ENCODE results near the gene NEUROG3. TPM values are rescaled to one million over a fixed set of nuclear protein-coding genes. Genes with fewer than 3 reads are reported as not detected.

The NEUROG3 gene
- total RNA-seq, 1 donor from 2014 or later, result not detected

DNA sequence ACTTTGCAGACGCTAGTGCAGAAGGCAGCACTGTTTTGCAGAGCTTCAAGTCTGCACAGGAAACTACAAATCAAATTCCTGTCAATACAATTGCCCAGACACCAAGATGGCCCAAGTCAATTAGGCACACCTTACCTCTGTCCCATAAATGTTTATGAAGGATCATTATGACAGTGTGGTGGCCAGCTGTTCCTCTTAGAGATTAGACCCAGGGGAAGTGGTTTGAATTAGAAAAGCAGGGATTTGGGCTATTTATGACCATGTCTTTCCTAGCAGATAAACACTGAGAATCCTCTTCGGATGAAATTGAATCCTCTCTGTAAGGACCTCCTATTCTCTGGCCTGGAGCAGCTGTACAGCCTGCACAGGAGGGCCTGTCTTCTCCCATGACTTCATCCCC, 9.9 kb upstream of the NEUROG3 start:
- DNase-seq (ENCODE audit: low read depth) (no peak), FAIRE-seq (no peak)
- Histone ChIP-seq H3K4me3 (ENCODE audit: low read depth, low read length) (no peak overlapping the region), H3K36me3 (ENCODE audit: control insufficient read depth, insufficient read depth, low read length) (no peaks in the 10 kb centered on the region), H3K27me3 (ENCODE audit: control insufficient read depth, insufficient read depth, low read length) (peaks cover 19% of the 10 kb centered on the region)
- TF ChIP-seq, protein P1, sequence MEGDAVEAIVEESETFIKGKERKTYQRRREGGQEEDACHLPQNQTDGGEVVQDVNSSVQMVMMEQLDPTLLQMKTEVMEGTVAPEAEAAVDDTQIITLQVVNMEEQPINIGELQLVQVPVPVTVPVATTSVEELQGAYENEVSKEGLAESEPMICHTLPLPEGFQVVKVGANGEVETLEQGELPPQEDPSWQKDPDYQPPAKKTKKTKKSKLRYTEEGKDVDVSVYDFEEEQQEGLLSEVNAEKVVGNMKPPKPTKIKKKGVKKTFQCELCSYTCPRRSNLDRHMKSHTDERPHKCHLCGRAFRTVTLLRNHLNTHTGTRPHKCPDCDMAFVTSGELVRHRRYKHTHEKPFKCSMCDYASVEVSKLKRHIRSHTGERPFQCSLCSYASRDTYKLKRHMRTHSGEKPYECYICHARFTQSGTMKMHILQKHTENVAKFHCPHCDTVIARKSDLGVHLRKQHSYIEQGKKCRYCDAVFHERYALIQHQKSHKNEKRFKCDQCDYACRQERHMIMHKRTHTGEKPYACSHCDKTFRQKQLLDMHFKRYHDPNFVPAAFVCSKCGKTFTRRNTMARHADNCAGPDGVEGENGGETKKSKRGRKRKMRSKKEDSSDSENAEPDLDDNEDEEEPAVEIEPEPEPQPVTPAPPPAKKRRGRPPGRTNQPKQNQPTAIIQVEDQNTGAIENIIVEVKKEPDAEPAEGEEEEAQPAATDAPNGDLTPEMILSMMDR (IDR thresholded peaks at IDR 0.05; ENCODE audit: insufficient read depth, low read length, severe bottlenecking), result no peak

DNA sequence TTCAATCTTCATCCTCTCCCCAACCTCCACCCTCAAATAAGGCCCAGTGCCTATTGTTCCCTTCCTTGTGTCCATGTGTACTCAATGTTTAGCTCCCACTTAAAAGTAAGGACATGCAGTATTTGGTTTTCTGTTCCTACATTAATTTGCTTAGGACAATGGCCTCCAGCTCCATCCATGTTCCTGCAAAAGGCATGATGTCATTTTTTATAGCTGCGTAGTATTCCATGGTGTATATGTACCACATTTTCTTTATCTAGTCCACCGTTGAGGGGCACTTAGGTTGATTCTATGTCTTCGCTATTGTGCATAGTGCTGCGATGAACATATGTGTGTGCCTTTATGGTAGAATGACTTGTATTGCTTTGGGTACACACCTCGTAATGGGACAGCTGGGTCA, 7.2 kb upstream of the NEUROG3 start:
- FAIRE-seq (no peak), DNase-seq (ENCODE audit: low read depth) (no peak)
- peaks cover 29% of the 10 kb centered on the region for H3K27me3 ChIP-seq (ENCODE audit: control insufficient read depth, insufficient read depth, low read length)
- TF ChIP-seq, protein P1 (IDR thresholded peaks at IDR 0.05; ENCODE audit: insufficient read depth, low read length, severe bottlenecking), result no peak
- H3K4me3 ChIP-seq (ENCODE audit: low read depth, low read length), result no peak overlapping the region
- no peaks in the 10 kb centered on the region for H3K36me3 ChIP-seq (ENCODE audit: control insufficient read depth, insufficient read depth, low read length)

DNA sequence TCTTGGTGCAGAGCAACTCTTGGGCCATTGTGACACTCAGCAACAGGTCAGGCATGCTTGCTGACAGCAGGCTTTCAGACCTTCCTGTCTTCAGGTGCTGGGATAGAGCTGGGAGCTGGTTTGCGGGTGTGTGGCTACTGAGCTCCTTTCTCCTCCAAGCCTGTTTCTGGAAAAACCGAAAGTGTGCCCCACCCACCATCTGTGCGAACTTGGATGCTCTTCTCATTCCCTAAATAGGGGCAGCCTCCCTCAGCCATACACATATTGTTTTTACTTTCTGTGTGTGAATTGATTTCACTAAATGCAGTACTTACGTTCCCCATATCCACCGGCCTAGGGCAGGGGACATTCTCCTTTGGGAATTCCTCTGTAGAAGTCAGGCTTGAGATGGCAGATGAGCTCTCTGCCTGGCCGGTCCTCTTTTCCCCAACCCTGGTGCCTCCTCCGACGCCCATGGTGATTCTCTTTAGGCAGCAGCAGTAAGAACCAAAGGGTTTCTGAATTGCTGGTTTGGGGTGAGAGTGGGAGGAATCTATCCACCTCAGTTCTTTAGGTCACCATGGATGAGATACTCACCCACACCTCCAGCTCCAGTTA, 6.3 kb upstream of the NEUROG3 start:
- H3K36me3 ChIP-seq (ENCODE audit: control insufficient read depth, insufficient read depth, low read length), result no peaks in the 10 kb centered on the region
- DNase-seq (ENCODE audit: low read depth) (no peak), FAIRE-seq (no peak)
- peaks cover 38% of the 10 kb centered on the region for H3K27me3 ChIP-seq (ENCODE audit: control insufficient read depth, insufficient read depth, low read length)
- no peak overlapping the region for H3K4me3 ChIP-seq (ENCODE audit: low read depth, low read length)
- TF ChIP-seq, protein P1 (IDR thresholded peaks at IDR 0.05; ENCODE audit: insufficient read depth, low read length, severe bottlenecking), result no peak

DNA sequence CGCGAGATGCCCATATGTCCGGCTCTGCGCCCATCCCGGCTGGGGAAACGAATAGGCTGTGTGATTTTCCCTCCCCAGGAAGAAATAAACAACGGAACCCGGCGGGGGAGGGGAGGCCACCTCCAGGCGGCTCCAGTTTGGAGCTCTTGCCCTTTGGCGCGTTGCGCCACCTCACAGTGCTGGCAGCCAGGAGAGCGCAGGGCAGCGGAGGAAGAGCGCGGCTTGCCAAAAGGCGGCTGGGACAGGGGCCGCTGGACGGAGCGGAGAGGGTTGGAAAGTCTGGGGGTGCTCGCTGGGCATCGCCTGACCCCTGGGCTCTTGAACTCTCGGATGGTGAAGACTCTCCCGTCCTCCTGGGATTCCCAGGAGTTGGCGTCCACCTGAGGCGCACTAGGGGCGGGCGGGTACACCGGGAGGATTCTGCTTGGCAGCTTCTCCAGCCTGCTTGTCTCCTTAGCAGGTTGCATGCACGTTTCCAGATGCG, 5.3 kb upstream of the NEUROG3 start:
- Histone ChIP-seq H3K4me3 (ENCODE audit: low read depth, low read length) (no peak overlapping the region), H3K36me3 (ENCODE audit: control insufficient read depth, insufficient read depth, low read length) (no peaks in the 10 kb centered on the region), H3K27me3 (ENCODE audit: control insufficient read depth, insufficient read depth, low read length) (peaks cover 48% of the 10 kb centered on the region)
- no peak for FAIRE-seq
- DNase-seq (ENCODE audit: low read depth), result no peak
- TF ChIP-seq, protein P1 (IDR thresholded peaks at IDR 0.05; ENCODE audit: insufficient read depth, low read length, severe bottlenecking), result no peak

DNA sequence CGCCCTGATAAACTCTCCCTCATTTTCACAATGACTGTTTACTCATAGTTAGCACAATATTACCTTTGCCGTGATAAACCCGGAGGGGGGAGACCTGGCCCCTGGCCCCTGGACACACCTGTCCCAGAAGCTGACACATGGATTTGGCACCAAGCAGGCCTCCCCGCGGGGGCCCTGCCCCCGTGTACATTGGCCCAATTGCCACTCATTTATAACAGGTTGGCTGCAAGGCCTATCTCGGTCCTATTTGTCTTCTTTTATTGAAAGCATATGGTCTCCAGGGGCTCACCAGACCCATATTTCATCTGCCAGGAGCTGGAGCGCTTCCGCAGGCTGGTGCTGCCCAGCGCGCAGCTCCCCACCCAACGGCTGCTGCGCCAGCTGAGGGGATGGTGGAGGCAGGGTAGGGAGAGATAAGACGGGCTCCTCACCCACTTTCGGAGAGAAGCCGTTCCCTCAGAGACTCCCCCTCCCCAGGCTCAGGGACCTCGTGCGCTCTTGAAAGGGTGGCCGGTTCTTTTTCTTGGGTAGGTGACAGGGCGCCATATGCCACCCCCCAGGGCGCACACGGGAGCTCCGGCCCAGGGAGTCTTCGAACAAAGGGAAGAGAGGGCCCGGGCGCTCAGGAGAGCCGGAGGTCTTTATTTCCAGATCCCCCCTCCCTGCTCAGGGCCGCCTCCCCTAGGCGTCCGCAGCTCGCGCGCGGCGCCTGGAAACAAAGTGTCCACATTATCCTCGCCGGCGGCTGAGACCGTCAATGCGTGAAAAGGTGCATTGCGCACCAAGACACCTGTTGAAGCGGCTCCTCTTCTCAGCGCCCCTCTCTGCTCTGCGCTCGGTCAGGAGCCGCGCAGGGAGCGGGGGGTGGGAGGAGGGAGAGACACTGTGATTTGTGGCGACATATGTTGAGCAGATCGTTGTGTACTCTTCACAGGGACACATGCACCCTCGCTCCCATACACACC, 4.3 kb upstream of the NEUROG3 start:
- peaks cover 55% of the 10 kb centered on the region for H3K27me3 ChIP-seq (ENCODE audit: control insufficient read depth, insufficient read depth, low read length)
- no peak for FAIRE-seq

More for the DNA sequence above, 4.3 kb upstream of the NEUROG3 start:
- Histone ChIP-seq H3K36me3 (ENCODE audit: control insufficient read depth, insufficient read depth, low read length) (no peaks in the 10 kb centered on the region), H3K4me3 (ENCODE audit: low read depth, low read length) (no peak overlapping the region)
- DNase-seq (ENCODE audit: low read depth), result no peak
- TF ChIP-seq, protein P1 (IDR thresholded peaks at IDR 0.05; ENCODE audit: insufficient read depth, low read length, severe bottlenecking), result no peak

All from bronchial epithelial cell (primary cell).